ENCODE results near the gene ARHGEF11.

ARHGEF11 gene

DNA sequence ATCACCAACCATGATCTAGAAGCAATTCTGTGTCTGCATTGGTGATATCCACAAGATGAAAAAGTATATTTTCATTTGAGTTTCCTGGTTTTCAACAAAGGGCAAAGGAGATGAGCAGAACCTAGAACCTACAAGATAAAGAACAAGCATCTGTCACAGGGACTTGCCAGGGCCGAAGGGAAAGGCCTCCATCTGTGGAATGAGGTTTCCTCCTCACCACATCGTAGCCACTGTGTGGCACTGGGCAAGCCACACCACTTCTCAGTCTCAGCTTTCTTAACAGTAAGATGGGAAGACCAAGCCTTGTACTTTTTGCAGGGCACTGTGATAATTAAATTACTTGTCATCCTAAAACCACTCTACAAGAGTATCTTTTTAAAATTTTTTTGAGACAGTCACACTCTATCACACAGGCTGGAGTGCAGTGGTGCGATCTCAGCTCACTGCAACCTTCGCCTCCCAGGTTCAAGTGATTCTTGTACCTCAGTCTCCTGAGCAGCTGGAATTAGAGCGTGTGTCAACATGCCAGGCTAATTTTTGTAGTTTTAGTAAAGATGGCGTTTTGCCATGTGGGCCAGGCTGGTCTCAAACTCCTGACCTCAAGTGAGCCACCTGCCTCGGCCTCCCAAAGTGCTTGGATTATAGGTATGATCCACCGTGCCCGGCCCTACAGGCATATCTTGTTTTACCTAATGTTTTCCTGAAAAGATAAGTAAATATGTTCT, 45.8 kb downstream of the ARHGEF11 start:
- Histone ChIP-seq H4K20me1 (ENCODE audit: insufficient read depth, low read length) (no peaks in the 10 kb centered on the region), H3K4me2 (ENCODE audit: insufficient read depth, low read length) (no peak overlapping the region)

GRCh38 chr1:156998840-156999500, 46.6 kb downstream of the ARHGEF11 start:
- Histone ChIP-seq H4K20me1 (ENCODE audit: insufficient read depth, low read length) (no peaks in the 10 kb centered on the region), H3K4me2 (ENCODE audit: insufficient read depth, low read length) (no peak overlapping the region), H3K27me3 (ENCODE audit: insufficient read depth, low read length, poor library complexity) (peaks cover 6% of the 10 kb centered on the region), H3K9ac (ENCODE audit: low read depth, low read length) (no peak overlapping the region), H3K36me3 (ENCODE audit: insufficient read depth, low read length) (no peaks in the 10 kb centered on the region), H2AFZ (ENCODE audit: low read depth, low read length) (no peak overlapping the region), H3K79me2 (ENCODE audit: insufficient read depth, low read length) (no peaks in the 10 kb centered on the region), H3K9me3 (ENCODE audit: insufficient read depth, low read length, severe bottlenecking) (no peaks in the 10 kb centered on the region), H3K27ac (ENCODE audit: low read length) (no peak overlapping the region), H3K4me1 (ENCODE audit: insufficient read depth, low read length) (no peaks in the 10 kb centered on the region), H3K4me3 (ENCODE audit: low read depth in 1 of 2, low read length in 2 of 2) (no peak overlapping the region)
- TF ChIP-seq, protein P1, sequence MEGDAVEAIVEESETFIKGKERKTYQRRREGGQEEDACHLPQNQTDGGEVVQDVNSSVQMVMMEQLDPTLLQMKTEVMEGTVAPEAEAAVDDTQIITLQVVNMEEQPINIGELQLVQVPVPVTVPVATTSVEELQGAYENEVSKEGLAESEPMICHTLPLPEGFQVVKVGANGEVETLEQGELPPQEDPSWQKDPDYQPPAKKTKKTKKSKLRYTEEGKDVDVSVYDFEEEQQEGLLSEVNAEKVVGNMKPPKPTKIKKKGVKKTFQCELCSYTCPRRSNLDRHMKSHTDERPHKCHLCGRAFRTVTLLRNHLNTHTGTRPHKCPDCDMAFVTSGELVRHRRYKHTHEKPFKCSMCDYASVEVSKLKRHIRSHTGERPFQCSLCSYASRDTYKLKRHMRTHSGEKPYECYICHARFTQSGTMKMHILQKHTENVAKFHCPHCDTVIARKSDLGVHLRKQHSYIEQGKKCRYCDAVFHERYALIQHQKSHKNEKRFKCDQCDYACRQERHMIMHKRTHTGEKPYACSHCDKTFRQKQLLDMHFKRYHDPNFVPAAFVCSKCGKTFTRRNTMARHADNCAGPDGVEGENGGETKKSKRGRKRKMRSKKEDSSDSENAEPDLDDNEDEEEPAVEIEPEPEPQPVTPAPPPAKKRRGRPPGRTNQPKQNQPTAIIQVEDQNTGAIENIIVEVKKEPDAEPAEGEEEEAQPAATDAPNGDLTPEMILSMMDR (IDR thresholded peaks at IDR 0.05; ENCODE audit: borderline replicate concordance, extremely low read depth, low read length, poor library complexity, severe bottlenecking), result no peak
- TF ChIP-seq EZH2 (IDR thresholded peaks at IDR 0.05; ENCODE audit: borderline replicate concordance, low read depth, low read length, severe bottlenecking), result no peak
- ATAC-seq (ENCODE audit: insufficient read depth, low read depth), result no peak
- DNase-seq, result no peak

More for the DNA sequence above, 45.8 kb downstream of the ARHGEF11 start:
- Histone ChIP-seq H3K27me3 (ENCODE audit: insufficient read depth, low read length, poor library complexity) (peaks cover 6% of the 10 kb centered on the region), H3K9me3 (ENCODE audit: insufficient read depth, low read length, severe bottlenecking) (no peaks in the 10 kb centered on the region), H3K9ac (ENCODE audit: low read depth, low read length) (no peak overlapping the region), H3K36me3 (ENCODE audit: insufficient read depth, low read length) (no peaks in the 10 kb centered on the region), H3K4me1 (ENCODE audit: insufficient read depth, low read length) (no peaks in the 10 kb centered on the region), H3K4me3 (ENCODE audit: low read depth in 1 of 2, low read length in 2 of 2) (no peak overlapping the region), H3K79me2 (ENCODE audit: insufficient read depth, low read length) (no peaks in the 10 kb centered on the region), H2AFZ (ENCODE audit: low read depth, low read length) (no peak overlapping the region), H3K27ac (ENCODE audit: low read length) (no peak overlapping the region)
- ATAC-seq (ENCODE audit: insufficient read depth, low read depth), result no peak
- TF ChIP-seq, protein P1 (IDR thresholded peaks at IDR 0.05; ENCODE audit: borderline replicate concordance, extremely low read depth, low read length, poor library complexity, severe bottlenecking), result no peak
- TF ChIP-seq EZH2 (IDR thresholded peaks at IDR 0.05; ENCODE audit: borderline replicate concordance, low read depth, low read length, severe bottlenecking), result no peak
- DNase-seq, result no peak

DNA sequence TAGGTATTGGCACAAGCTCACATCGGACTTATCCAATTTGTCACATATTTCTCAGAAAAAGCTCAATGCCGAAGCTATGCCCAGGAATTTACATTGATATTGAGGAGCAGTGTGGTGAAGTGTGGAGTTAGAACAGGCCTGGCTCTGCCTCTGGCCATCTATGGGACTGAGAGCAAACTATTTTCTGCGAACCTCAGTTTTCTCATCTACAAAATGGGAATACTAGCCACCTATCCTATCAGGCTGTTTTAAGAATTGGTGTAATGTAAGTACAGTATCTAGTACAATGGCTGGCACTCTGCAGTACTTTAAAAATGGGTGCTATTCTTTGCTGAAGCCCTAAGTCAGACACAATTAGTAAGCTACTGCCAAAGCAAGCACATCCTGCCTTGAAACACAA, 47.2 kb downstream of the ARHGEF11 start:
- ATAC-seq (ENCODE audit: insufficient read depth, low read depth) (no peak), DNase-seq (no peak)
- peaks cover 6% of the 10 kb centered on the region for H3K27me3 ChIP-seq (ENCODE audit: insufficient read depth, low read length, poor library complexity)
- no peak overlapping the region for H3K4me2 ChIP-seq (ENCODE audit: insufficient read depth, low read length)
- no peak for TF ChIP-seq EZH2 (IDR thresholded peaks at IDR 0.05; ENCODE audit: borderline replicate concordance, low read depth, low read length, severe bottlenecking)
- TF ChIP-seq, protein P1 (IDR thresholded peaks at IDR 0.05; ENCODE audit: borderline replicate concordance, extremely low read depth, low read length, poor library complexity, severe bottlenecking), result no peak
- no peak overlapping the region for H3K9ac ChIP-seq (ENCODE audit: low read depth, low read length)
- H3K9me3 ChIP-seq (ENCODE audit: insufficient read depth, low read length, severe bottlenecking), result no peaks in the 10 kb centered on the region
- no peak overlapping the region for H2AFZ ChIP-seq (ENCODE audit: low read depth, low read length)
- no peaks in the 10 kb centered on the region for H4K20me1 ChIP-seq (ENCODE audit: insufficient read depth, low read length)
- H3K79me2 ChIP-seq (ENCODE audit: insufficient read depth, low read length), result no peaks in the 10 kb centered on the region
- no peak overlapping the region for H3K27ac ChIP-seq (ENCODE audit: low read length)
- H3K4me3 ChIP-seq (ENCODE audit: low read depth in 1 of 2, low read length in 2 of 2), result no peak overlapping the region
- no peaks in the 10 kb centered on the region for H3K4me1 ChIP-seq (ENCODE audit: insufficient read depth, low read length)
- H3K36me3 ChIP-seq (ENCODE audit: insufficient read depth, low read length), result no peaks in the 10 kb centered on the region

All from DND-41 (cell line).